ENCODE measurements around the gene GRAMD1B. TPM values are rescaled to one million over a fixed set of nuclear protein-coding genes. Genes with fewer than 3 reads are reported as not detected.
A peak's percentile ranks its signal among the peaks of the same experiment; 100 is the strongest.

GRAMD1B gene
- total RNA-seq, 1 donor from 2014 or later, result 5.5 TPM

GRCh38 chr11:123474994-123475393, 44.9 kb downstream of the GRAMD1B start:
- peak in 1 of 2 donors; percentile 45 for DNase-seq (ENCODE audit: low read depth in 2 of 2)

DNA sequence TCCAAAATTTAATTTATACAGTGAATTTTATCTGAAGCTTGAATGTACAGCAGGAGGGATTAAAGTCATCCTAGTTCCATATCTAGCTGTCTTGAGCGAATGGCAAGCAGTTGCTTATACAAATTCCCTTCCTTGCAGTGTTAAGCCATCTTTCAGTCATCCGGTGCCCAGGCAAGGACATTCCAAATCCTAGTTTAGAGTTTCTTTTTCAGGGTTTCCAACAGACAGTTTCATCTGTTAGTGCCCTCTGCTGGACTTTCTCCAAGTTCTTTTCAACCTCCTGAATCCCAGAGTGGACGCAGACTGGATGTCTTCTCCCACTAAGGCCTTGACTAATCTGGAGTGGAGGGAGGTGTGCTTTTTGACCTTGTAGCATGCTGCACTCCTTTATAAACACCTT, 45.4 kb downstream of the GRAMD1B start:
- DNase-seq (ENCODE audit: low read depth in 2 of 2), result peak in 1 of 2 donors; percentile 55

- no peak for DNase-seq (ENCODE audit: low read depth in 2 of 2)
Measured at GRCh38 chr11:123477205-123477907, 47.3 kb downstream of the GRAMD1B start.

GRCh38 chr11:123478352-123478987, 48.4 kb downstream of the GRAMD1B start:
- peak; percentile 54 to 76 for DNase-seq (ENCODE audit: low read depth in 2 of 2)

DNA sequence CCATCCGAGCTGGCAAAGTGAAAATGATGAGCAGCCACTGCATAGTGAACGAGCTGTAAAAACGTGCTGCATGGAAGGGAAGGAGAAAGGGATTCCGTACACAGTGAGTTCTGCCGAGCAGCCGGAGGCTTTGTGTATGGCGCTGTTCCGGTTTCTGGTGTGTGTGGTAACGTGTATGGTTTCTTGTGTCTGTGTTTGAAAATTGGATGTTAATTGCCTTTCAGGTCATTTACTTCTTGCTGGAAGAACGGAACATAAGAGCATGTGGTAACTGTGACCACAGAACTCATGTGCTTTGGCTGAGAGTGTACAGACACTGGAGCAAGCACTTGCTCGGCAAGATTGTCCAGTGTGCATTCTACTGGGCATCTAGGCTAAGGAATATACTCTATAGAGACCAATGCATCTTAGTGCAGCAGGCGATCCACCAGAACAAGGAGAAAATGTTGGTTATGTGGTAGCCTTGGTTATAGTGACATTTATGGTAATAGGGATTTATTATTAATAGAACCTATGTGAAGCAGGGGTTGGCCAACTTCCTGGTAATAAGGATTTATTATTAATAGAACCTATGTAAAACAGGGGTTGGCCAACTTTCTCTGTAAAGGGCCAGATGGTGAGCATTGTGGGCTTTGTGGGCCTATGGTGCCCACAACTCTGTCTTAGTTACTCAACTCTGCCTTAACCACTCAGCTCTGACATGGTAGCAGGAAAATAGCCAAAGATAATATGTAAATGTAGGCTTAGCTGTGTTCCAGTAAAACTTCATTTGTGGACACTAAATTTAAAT, 49.2 kb downstream of the GRAMD1B start:
- DNase-seq (ENCODE audit: low read depth in 2 of 2), result no peak

DNA sequence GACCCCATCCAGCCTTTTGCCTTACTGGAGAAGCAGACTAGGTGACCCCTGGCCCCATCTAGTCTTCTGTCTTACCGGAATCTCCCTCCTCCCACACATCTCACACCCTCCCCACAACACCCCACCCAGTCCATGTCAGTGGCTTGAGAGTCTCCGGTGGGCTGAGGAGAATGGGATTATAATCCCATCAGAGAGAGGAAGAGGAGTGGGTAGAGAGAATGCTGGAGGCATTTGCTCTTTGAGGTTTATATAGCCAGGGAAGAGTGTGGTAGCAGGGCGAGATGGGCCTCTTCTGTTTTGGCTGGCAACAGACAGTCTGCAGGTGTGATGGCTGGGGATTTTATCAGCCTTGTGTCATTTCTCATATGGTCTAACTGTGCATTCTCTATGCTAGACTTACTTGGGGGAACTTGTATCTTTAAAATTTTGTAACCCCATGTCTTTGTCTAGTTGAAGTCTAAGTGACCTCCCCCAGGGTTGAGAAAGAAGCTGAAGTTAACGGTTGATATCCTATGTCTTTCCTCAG, 50.3 kb downstream of the GRAMD1B start:
- DNase-seq (ENCODE audit: low read depth in 2 of 2), result no peak

GRCh38 chr11:123480882-123481281, 50.8 kb downstream of the GRAMD1B start:
- no peak for DNase-seq (ENCODE audit: low read depth in 2 of 2)

DNA sequence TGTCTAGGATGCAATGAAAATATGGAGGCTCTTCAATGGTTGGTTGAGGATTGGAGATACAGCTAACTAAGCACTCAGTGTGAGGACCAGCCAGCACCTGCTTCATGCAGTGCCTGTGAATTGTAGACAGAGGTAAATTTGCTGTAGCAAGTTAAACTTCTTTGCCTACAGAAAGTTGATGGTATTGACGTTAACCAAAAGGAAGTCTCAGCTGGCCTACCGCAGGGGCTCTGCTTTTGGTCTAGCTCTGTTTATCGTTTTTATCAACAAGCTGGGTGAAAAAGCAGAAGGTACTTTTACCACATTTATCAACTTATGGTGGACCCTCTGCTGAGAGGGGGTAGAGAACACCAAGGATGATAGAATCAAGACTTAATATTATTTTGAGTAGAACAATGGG, 51.6 kb downstream of the GRAMD1B start:
- DNase-seq (ENCODE audit: low read depth in 2 of 2), result no peak

- no peak for DNase-seq (ENCODE audit: low read depth in 2 of 2)
Measured at GRCh38 chr11:123482218-123482617, 52.1 kb downstream of the GRAMD1B start.

- peak in 1 of 2 donors; percentile 33 for DNase-seq (ENCODE audit: low read depth in 2 of 2)
Measured at GRCh38 chr11:123483058-123483457, 53.0 kb downstream of the GRAMD1B start.

DNA sequence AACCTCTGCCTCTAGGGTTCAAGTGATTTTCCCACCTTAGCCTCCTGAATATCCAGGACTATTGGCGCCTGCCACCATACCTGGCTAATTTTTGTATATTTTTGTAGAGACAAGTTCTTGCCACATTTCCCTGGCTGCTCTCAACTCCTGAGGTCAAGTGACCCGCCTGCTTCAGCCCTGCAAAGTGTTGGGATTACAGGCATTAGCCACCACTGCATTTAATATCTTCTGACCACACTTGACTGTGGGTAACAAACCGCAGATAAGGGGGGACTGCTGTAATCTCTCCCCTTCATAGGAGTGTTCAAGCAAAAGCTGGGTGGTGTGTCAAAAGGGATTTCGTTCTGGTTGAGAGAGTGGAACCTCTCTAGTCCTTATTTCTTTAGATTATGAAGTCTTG, 53.4 kb downstream of the GRAMD1B start:
- DNase-seq (ENCODE audit: low read depth in 2 of 2), result no peak

- no peak for DNase-seq (ENCODE audit: low read depth in 2 of 2)
Measured at GRCh38 chr11:123484448-123484847, 54.4 kb downstream of the GRAMD1B start.

DNA sequence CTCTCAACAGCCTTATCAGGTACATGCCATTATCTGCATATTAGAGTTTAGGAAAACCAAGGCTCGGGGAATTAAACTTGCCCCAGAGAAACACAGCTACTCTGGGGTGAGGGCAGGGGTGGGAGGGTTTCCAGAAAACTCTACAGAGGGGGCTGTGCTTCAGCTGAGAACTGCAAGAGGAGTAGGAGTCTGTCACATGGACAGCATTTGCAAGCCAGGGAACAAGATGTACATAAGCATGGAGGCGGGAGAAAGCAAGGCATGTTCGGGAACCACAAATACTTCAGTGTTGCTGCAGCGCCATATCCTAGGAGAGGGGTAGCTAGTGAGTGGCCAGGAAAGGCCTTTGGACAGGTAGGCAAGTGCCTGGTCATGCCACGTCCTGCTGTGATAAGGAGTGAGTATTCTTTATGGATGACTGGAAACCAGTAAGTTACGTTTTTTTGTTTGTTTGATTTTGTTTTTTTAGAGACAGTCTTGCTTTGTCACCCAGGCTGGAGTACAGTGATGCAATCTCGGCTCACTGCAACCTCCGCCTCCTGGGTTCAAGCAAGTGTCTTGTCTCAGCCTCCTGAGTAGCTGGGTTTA, 57.2 kb downstream of the GRAMD1B start:
- DNase-seq (ENCODE audit: low read depth in 2 of 2), result no peak

DNA sequence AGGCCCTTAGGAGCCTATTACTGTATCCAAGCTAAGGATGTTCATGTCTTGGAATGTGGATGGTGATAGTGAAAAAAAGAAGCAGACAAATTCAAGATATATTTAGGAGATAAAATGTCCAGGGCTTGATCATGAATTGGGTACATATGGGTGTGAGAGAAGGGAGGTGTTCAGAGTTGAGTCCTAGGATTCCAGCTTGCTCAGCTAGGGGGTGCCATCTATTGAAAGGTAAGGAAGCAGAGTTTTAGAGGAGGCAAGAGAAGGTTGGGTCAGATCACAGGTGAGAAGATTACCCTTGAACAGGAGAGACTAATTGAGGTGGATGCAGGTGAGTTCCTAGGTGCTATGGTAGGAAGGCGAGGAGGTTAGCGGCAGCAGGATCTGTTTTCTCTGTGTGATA, 60.5 kb downstream of the GRAMD1B start:
- no peak for DNase-seq (ENCODE audit: low read depth in 2 of 2)

- DNase-seq (ENCODE audit: low read depth in 2 of 2), result no peak
Measured at GRCh38 chr11:123491241-123491640, 61.2 kb downstream of the GRAMD1B start.

DNA sequence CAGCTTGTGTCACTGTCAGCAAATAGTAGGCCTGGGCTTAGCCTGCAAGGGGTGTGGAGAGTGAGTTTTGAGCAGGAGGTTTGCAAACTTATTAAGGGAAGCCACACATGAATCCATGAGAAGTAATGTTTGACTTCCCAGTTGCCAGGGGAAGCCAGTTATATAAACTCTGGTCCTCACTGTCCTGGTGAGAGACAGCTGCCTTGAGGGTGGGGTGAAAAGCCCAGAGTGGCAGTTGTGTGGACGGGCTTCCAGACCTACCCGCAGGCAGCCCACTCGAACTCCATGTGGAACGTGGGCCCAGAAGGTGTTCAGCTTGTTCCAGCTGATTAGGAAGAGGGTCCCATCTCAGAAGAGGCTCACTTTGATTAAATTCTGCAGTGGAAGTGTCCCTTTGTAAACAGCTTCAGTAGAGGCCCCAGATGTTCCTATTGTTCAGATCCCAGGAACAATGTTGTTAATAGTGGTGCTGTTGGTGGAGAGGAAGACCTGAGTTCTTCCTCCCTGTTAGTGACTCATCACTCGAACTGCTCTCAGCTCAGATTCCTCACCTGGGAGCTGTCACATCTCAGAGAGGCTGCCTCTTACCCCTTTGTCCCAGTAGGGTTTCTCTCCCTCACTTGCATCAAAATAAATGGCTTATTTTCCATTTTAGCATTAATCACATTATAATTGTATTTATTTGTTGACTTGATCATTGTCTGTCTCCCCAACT, 63.4 kb downstream of the GRAMD1B start:
- DNase-seq (ENCODE audit: low read depth in 2 of 2), result peak in 1 of 2 donors; percentile 26

DNA sequence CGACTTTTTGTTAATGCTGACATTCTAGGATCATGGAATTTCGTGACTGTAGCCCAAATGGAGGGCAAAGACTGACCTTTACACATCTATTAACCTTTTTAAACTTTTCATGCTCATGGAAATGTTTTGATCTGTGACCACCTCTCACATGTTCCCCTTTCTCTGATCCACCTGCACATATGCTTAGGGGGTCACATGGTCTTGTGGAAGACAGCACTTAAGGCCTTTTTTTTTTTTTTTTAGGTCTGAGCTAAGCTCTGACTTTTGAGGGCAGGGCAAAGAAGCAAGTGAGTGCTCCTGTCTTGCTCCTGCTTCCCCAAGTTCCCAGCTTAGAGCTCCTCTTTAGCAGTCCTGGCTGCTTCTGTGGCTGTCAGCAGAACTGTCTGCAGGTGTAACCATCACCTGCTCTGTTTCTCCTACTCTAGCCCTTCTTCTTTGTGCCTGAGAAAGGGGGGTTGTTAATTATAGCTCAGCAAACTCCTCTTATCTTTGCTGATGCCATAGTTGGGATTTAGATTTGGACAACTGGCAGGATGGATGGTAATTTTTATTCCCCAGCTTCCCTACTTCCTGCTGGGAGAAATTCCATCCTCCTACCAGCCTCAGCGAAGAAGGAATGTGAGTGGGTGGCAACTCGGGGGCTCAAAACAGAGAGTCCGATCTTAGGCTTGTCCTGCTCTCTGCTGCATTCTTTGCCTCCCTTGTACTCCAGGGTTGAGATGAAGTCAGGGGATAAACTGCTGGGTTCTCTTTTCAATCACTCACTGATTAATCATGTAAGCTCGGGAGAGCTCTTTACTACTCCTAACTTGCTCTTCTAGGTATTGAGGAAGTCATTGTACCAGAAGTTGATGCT, 64.4 kb downstream of the GRAMD1B start:
- no peak for DNase-seq (ENCODE audit: low read depth in 2 of 2)

GRCh38 chr11:123504401-123504800, 74.3 kb downstream of the GRAMD1B start:
- no peak for DNase-seq (ENCODE audit: low read depth in 2 of 2)

DNA sequence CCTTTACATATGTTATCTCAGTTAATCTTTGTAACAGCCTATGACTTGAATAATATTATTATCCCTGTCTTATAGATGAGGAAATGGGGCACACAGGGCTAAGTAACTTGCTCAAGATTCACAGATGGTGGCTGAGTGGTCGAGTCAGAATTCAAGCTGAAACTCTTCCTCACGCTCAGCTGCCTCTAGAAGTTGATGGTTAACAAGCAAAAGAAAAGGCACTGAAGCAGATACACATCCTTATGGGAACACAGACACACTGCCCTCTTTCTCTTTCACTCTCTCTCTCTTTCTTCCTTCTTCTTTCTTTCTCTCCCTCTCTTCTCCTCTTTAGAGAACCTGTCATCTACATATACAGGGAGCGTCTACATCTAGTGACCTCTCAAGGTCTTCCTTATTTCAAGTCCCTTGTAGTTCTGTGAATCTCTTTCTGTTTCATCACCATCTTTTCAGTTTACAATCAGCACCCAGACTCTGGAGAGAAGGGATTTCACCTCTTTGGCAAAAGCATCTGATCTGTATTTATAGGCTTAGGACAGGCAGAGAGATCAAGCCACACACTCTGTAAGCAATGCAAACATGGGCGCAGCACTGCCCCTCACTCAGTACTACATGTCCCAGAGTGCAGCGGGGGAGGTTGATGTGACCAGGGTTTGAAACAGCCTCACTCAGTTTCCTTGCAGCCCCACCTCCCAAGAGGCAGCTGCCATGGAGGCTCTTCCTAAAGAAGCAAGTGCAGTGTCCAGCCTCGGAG, 75.7 kb downstream of the GRAMD1B start:
- no peak for DNase-seq (ENCODE audit: low read depth in 2 of 2)

All from dermis microvascular lymphatic vessel endothelial cell (primary cell).